Body of pancreas (tissue), 4 donors: ENCODE data around the gene ATAD3C. TPM values are rescaled to one million over a fixed set of nuclear protein-coding genes. Genes with fewer than 3 reads are reported as not detected.
"Not testable (repeated sequence)": the region's sequence is repeated elsewhere in the genome, so short reads cannot be mapped to it uniquely, and the experiment has no call there.

Source experiments
- ATAC-seq: fragments of 150-250 bp; one replicate; pipeline ENCODE4 v1.9.1; 2016
- DNase-seq, 4 donors: peaks; one replicate each; pipeline ENCODE4 v3.0.0-alpha.2; 2019
- H3K27ac ChIP-seq, 4 donors: fragments of 200-600 bp; sonication (generic); 1 replicate in 3 of 4; 2 replicates in 1 of 4; pipeline versions ENCODE4 v1.5.1 to v1.6.1; 2016 to 2019; ENCODE audit warnings: mild to moderate bottlenecking in 1 of 4, mixed read lengths in 1 of 4, moderate library complexity in 1 of 4
- H3K27me3 ChIP-seq, 2 donors: fragments of 200-600 bp; sonication (generic); one replicate each; pipeline ENCODE4 v1.6.0; 2016; ENCODE audit warnings: mild to moderate bottlenecking in 1 of 2
- H3K36me3 ChIP-seq, 2 donors: fragments of 200-600 bp; sonication (generic); replicated peaks in 1 of 2; 2 replicates each; pipeline ENCODE4 v1.5.1; 2016; ENCODE audit warnings: low read depth in 2 of 2; ENCODE audit not compliant: insufficient read depth in 1 of 2
- H3K4me1 ChIP-seq: fragments of 200-600 bp; sonication (generic); one replicate; pipeline ENCODE4 v1.6.0; 2016
- H3K4me3 ChIP-seq, 2 donors: fragments of 200-600 bp; sonication (generic); 1 replicate in 1 of 2; 2 replicates in 1 of 2; pipeline ENCODE4 v1.5.1; 2016 to 2019
- H3K9me3 ChIP-seq, 3 donors: fragments of 200-600 bp; sonication (generic); 1 replicate in 2 of 3; 2 replicates in 1 of 3; pipeline ENCODE4 v1.5.1; 2016
- POLR2A ChIP-seq, 3 donors: fragments of 450-650 bp; IDR thresholded peaks; one replicate each; pipeline ENCODE4 v1.6.1; 2016; ENCODE audit warnings: antibody characterized with exemption in 3 of 3, mild to moderate bottlenecking in 2 of 3
- WGBS, 2 donors: methylation state at CpG; one replicate each; pipeline ENCODE4 v1.1.5; 2017; 5-methylcytosine and 5-hydroxymethylcytosine counted together
- intact Hi-C: fragments of 100-400 bp; cut with DNase I; formaldehyde crosslinking; loops from one replicate; pipeline ENCODE4 v1.15.1; 2023
- total RNA-seq, 2 donors: library from RNA; depleted of rRNA; stranded (reverse); fragments of >200 nt; gene quantifications; one replicate each; pipeline ENCODE4 v1.1.0, GENCODE V29; 2016
- TF ChIP-seq, protein P1 (sequence below), 7 experiments: fragments of 450-650 bp in 4 of 7; fragments of 200-600 bp in 3 of 7; sonication (generic) in 3 of 7; IDR thresholded peaks; one replicate each; pipeline ENCODE4 v1.5.1; 2016 to 2019; ENCODE audit warnings: antibody characterized with exemption in 7 of 7

ATAD3C gene
- total RNA-seq, 2 donors from 2014 or later = 1.6 to 2.3 TPM

- intact Hi-C loops, H3K27me3 ChIP-seq, H3K4me3 ChIP-seq, H3K36me3 ChIP-seq, H3K9me3 ChIP-seq: not testable (repeated sequence)
- ATAC-seq = peak; percentile 70
- TF ChIP-seq POLR2A (IDR thresholded peaks at IDR 0.05) = peak in 2 of 3 donors; percentile 36 to 44
- TF ChIP-seq, protein P1, sequence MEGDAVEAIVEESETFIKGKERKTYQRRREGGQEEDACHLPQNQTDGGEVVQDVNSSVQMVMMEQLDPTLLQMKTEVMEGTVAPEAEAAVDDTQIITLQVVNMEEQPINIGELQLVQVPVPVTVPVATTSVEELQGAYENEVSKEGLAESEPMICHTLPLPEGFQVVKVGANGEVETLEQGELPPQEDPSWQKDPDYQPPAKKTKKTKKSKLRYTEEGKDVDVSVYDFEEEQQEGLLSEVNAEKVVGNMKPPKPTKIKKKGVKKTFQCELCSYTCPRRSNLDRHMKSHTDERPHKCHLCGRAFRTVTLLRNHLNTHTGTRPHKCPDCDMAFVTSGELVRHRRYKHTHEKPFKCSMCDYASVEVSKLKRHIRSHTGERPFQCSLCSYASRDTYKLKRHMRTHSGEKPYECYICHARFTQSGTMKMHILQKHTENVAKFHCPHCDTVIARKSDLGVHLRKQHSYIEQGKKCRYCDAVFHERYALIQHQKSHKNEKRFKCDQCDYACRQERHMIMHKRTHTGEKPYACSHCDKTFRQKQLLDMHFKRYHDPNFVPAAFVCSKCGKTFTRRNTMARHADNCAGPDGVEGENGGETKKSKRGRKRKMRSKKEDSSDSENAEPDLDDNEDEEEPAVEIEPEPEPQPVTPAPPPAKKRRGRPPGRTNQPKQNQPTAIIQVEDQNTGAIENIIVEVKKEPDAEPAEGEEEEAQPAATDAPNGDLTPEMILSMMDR (IDR thresholded peaks at IDR 0.05) = peak; percentile 47 to 92 (median 74)
- H3K4me1 ChIP-seq = peaks cover 15% of the 10 kb centered on the region
- peak; percentile 71 to 78 (median 76) for DNase-seq
- WGBS, 2 donors = 12 to 18% methylated on average over 14 to 16 of the region's 16 CpGs
- H3K27ac ChIP-seq = peak overlapping the region; percentile 62 to 82 (median 76)
Measured at GRCh38 chr1:1504777-1505365, 55.4 kb downstream of the ATAD3C start.

DNA sequence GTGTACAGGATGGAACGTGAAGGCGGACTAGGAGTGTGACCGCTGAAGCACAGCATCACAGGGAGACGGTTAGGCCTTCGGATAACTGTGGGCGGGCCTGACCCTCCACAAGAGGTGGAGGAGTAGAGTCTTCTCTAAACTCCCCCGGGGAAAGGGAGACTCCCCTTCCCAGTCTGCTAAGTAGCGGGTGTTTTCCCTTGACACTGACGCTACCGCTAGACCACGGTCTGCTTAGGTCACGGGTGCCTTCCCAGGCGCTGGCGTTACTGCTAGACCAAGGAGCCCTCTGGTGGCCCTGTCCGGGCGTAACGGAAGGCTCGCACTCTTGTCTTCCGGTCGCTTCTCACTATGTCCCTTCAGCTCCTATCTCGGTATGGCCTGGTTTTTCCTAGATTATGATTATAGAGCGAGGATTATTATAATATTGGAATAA, 55.9 kb downstream of the ATAD3C start:
- H3K9me3 ChIP-seq, H3K27me3 ChIP-seq, intact Hi-C loops, H3K36me3 ChIP-seq, H3K4me3 ChIP-seq: not testable (repeated sequence)
- DNase-seq (peak; percentile 57 to 72 (median 68)), ATAC-seq (peak; percentile 73)
- peaks cover 15% of the 10 kb centered on the region for H3K4me1 ChIP-seq
- H3K27ac ChIP-seq = peak overlapping the region; percentile 62 to 82 (median 76)
- TF ChIP-seq, protein P1 (IDR thresholded peaks at IDR 0.05) = peak in 6 of 7 experiments; percentile 12 to 63 (median 46)
- WGBS, 2 donors = 3 to 5% methylated on average over 8 to 12 of the region's 22 CpGs

- H3K4me3 ChIP-seq, DNase-seq, intact Hi-C loops: not testable (repeated sequence)
Measured at GRCh38 chr1:1505801-1506200, 56.3 kb downstream of the ATAD3C start.

DNA sequence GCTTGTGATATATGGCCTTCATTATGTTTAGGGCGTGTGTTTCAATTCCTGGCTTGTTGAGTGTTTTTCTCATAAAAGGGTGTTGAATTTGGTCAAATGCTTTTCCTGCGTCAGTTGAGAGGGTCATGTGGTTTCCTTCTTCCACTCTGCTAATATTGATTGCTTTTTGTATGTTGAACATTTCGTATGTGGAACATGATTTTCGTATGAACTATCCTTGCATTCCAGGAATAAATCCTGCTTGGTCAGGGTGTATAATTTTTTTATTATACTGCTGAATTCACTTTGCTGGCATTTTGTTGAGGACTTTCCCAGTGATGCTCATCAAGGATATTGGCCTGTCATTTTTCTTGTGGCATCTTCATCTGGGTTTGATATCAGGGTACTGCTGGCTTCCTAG, 57.8 kb downstream of the ATAD3C start:
- no peaks in the 10 kb centered on the region for H3K9me3 ChIP-seq
- no peak for ATAC-seq
- TF ChIP-seq POLR2A (IDR thresholded peaks at IDR 0.05) = no peak
- TF ChIP-seq, protein P1 (IDR thresholded peaks at IDR 0.05) = no peak
- H3K27ac ChIP-seq = no peak overlapping the region
- no peak for DNase-seq
- no peaks in the 10 kb centered on the region for H3K36me3 ChIP-seq
- H3K4me1 ChIP-seq = peaks cover 24% of the 10 kb centered on the region
- WGBS, 2 donors = 90 to 92% methylated on average over 4 of the region's 4 CpGs
- no peak overlapping the region for H3K4me3 ChIP-seq
- intact Hi-C loops = no loop called here
- H3K27me3 ChIP-seq = no peaks in the 10 kb centered on the region

More at GRCh38 chr1:1505801-1506200, 56.3 kb downstream of the ATAD3C start:
- ATAC-seq, H3K27me3 ChIP-seq, H3K9me3 ChIP-seq, H3K36me3 ChIP-seq: not testable (repeated sequence)
- WGBS, 2 donors = 57 to 59% methylated on average over 5 of the region's 5 CpGs
- peaks cover 19% of the 10 kb centered on the region for H3K4me1 ChIP-seq
- H3K27ac ChIP-seq = peak overlapping the region in 3 of 4 donors; percentile 71 to 82 (median 81)

DNA sequence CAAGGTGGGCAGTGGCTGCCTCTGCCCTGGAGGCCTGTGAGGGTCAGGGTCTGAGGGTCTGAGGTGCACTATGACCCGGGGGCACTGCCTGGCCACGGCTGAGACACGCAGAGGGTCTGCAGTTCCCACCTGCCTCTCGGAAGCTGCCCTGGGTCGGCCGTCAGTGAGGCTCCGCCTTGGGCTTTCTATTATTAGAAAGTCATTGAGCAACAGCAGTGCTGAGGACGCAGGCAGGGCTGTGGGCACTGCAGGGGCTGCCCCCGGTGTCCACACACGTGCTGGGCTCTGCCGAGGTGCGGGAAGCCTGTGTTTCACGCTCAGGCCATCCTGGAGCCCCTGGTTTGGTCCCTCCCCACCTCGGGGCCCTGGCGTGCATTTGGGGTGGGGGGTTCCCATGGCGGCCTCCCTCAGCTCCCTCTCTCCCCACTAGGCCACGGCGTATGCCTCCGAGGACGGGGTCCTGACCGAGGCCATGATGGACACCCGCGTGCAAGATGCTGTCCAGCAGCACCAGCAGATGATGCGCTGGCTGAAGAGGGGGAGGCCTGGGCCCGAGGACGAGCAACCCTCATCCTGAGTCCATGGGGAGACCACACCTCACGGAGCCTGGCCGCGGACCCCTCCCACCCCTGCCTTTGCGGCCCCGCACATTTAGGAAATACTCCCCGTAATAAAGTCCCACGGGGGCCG, 59.4 kb downstream of the ATAD3C start:
- H3K27me3 ChIP-seq, DNase-seq, ATAC-seq, H3K4me3 ChIP-seq, intact Hi-C loops, H3K9me3 ChIP-seq, H3K27ac ChIP-seq, H3K36me3 ChIP-seq: not testable (repeated sequence)
- peaks cover 32% of the 10 kb centered on the region for H3K4me1 ChIP-seq
- WGBS, 2 donors = 67% methylated on average over 18 of the region's 34 CpGs; no CpG with 5 or more reads in 1 of the 2 donors

DNA sequence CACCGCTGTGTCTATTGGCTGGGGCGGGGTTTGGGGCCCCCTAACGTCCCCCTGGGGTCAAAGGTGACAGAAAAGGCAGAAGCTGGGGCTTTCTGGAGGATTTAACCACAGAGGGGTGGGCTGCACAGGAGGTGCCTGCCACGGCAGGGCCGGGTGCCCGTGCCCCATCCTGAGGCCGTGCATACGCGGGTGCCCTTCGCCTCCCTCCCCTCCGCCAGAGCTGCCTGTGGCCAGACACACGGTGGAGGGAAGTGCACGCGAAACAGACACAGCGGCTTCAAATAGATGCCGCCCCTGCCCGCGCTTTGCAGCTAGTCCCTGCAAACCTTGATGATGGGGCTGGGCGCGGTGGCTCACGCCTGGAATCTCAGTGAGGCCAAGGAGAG, 60.0 kb downstream of the ATAD3C start:
- H3K36me3 ChIP-seq, intact Hi-C loops, H3K27ac ChIP-seq, H3K4me3 ChIP-seq, DNase-seq, H3K27me3 ChIP-seq, H3K9me3 ChIP-seq, ATAC-seq: not testable (repeated sequence)
- H3K4me1 ChIP-seq = peaks cover 32% of the 10 kb centered on the region
- 76% methylated on average over 9 of the region's 21 CpGs; no CpG with 5 or more reads in 1 of the 2 donors for WGBS, 2 donors
